Heart left ventricle (tissue), 13 donors: ENCODE data around the gene TCAP.

Source experiments
- CTCF ChIP-seq, 12 donors: fragments of 200-600 bp; sonication (generic) in 4 of 12; IDR thresholded peaks; one replicate each; pipeline versions ENCODE4 v1.5.0 to v1.8.0; 2018 to 2022; ENCODE audit warnings: antibody characterized with exemption in 12 of 12, mild to moderate bottlenecking in 5 of 12
- POLR2A ChIP-seq, 2 donors: fragments of 450-650 bp; IDR thresholded peaks; one replicate each; pipeline ENCODE4 v1.6.1; 2017; ENCODE audit warnings: antibody characterized with exemption in 2 of 2, mild to moderate bottlenecking in 2 of 2, moderate library complexity in 2 of 2
- donor health status: ischemic (EF 13 %, LVEDD 7.1; RV severe dilation, severe dysfunction).
- donor health status: DM: no; HTN: yes; CAD: no.
- donor health status: DM: no; HTN: no; CAD: no.
- donor health status: ischemic (EF 25% LVEDD 6.9; RV normal size, moderate dysfunction).
- donor health status: ischemic (EF 25% LVEDD 5.7; RV mildly dilated, moderate dysfunction).
- donor health status: ischemic (EF 35%, LVEDD 5.7; RV mildly dilated, moderate dysfunction).
- donor health status: nonischemic (EF 11% LVEDD 7.7; RV severe dilation, severe dysfunction).
- donor health status: DM: yes; HTN: yes; CAD: no.
- donor health status: PGD.
- donor health status: ischemic (EF 29% LVEDD 5.4; RV normal size, mild dysfunction).
- donor health status: nonischemic (EF 23%, LVEDD 6.1; RV moderate dilation, normal function).

- no peak for TF ChIP-seq POLR2A (IDR thresholded peaks at IDR 0.05)
- no peak for TF ChIP-seq CTCF (IDR thresholded peaks at IDR 0.05)
Measured at GRCh38 chr17:39658346-39658745, 6.8 kb upstream of the TCAP start.
